ENCODE measurements around the gene RPS18. TPM values are rescaled to one million over a fixed set of nuclear protein-coding genes. Genes with fewer than 3 reads are reported as not detected.

Gene RPS18
- total and polyA plus RNA-seq, 9 of the 15 experiments (the other 6 are each of a cell fraction or from before 2014, with no cell fraction given) = 5,023 to 17,516 (median 8,131) TPM

GRCh38 chr6:33248932-33249731, 22.7 kb upstream of the RPS18 start:
- intact Hi-C loops (cut with micrococcal nuclease) = loop anchor here (1.0 to 2.0 kb wide), 4 partner anchors 48 to 235 kb away; partner anchors contain the start of genes RXRB and SLC39A7
- Histone ChIP-seq H3K4me1 (replicated peaks in 1 of 2; ENCODE audit: control insufficient read depth in 2 of 2, insufficient read depth in 2 of 2, low read length in 2 of 2) (peaks cover 22 to 31% of the 10 kb centered on the region in 2 experiments), H3K27ac (ENCODE audit: extremely low read depth, low read depth, low read length) (peak overlapping the region; percentile 91), H4K20me1 (replicated peaks; ENCODE audit: control insufficient read depth, insufficient read depth, low read length) (no peaks in the 10 kb centered on the region), H3K4me3 (peak overlapping the region; percentile 53), H3K9me3 (replicated peaks; ENCODE audit: control insufficient read depth, insufficient read depth, low read depth, low read length) (no peaks in the 10 kb centered on the region), H3K4me2 (ENCODE audit: insufficient read depth, low read length) (peak overlapping the region; percentile 97), H3K9me1 (ENCODE audit: control insufficient read depth, insufficient read depth, low read length) (peaks cover 4% of the 10 kb centered on the region), H3K9ac (ENCODE audit: insufficient read depth in 1 of 2, low read depth in 2 of 2, low read length in 2 of 2) (peak overlapping the region; percentile 89 to 90), H3K27me3 (ENCODE audit: control insufficient read depth in 2 of 2, insufficient read depth in 2 of 2, low read length in 2 of 2) (peaks cover 4 to 6% of the 10 kb centered on the region in 2 experiments; a peak in 2 of 5 replicates), H2AFZ (ENCODE audit: low read depth, low read length) (peak overlapping the region; percentile 99), H3K36me3 (ENCODE audit: control insufficient read depth, insufficient read depth, low read length) (peaks cover 19% of the 10 kb centered on the region), H3K79me2 (ENCODE audit: control insufficient read depth, insufficient read depth, low read length) (no peaks in the 10 kb centered on the region)
- CTCF ChIA-PET (ENCODE audit: low intra/inter-chr PET ratio) = interaction anchor here (0.5 to 3.6 kb wide), 9 partner anchors 74 to 505 kb away, joined by 3 to 24 read pairs (median 5); no protein-coding TSS in a partner anchor
- DNase-seq (ENCODE audit: extremely low read depth in 1 of 4, low spot score in 3 of 4) (peak; percentile 95 to 100 (median 96)), ATAC-seq (peak; percentile 97), FAIRE-seq (peak; percentile 100)
- BruUV-seq (replicated peaks) = TSS peak; percentile 43
- POLR2A ChIA-PET = interaction anchor here (0.5 to 5.2 kb wide), 29 partner anchors 10 to 1766 kb away, joined by 3 to 57 read pairs (median 4); partner anchors contain the start of genes B3GALT4, HLA-DPA1, RING1 and RPS18
- in situ Hi-C loops (cut with MboI) = loop anchor here (5.0 kb wide), 2 partner anchors 132 to 232 kb away; no protein-coding TSS in a partner anchor
- WGBS (ENCODE audit: insufficient coverage, low coverage, missing lambda C conversion rate) = 1% methylated on average over 58 of the region's 58 CpGs
- no peak for TF ChIP-seq IRF2 (CRISPR knock-in tag; IDR thresholded peaks at IDR 0.05)
- no peak for TF ChIP-seq NCOA2 (IDR thresholded peaks at IDR 0.05; ENCODE audit: partially characterized antibody in 2 of 2)
- TF ChIP-seq WHSC1 (IDR thresholded peaks at IDR 0.05; ENCODE audit: low read length) = no peak
- no peak for TF ChIP-seq PHF21A (IDR thresholded peaks at IDR 0.05; ENCODE audit: borderline replicate concordance, low read depth)
- peak; percentile 72 for TF ChIP-seq JUND (IDR thresholded peaks at IDR 0.05; ENCODE audit: borderline replicate concordance, low read depth, low read length)
- TF ChIP-seq JUND (tag; IDR thresholded peaks at IDR 0.05; ENCODE audit: borderline replicate concordance, low read depth, low read length) = peak; percentile 21; the same call in 1 of the 3 replicates
- TF ChIP-seq RBBP5 (IDR thresholded peaks at IDR 0.05; ENCODE audit: borderline replicate concordance, insufficient read depth, low read length, poor library complexity, severe bottlenecking) = peak; percentile 78
- no peak for TF ChIP-seq PHB2 (IDR thresholded peaks at IDR 0.05; ENCODE audit: low read depth)
- TF ChIP-seq SAP30 (IDR thresholded peaks at IDR 0.05; ENCODE audit: borderline replicate concordance, insufficient read depth, low read depth, low read length, poor library complexity, severe bottlenecking) = peak; percentile 53
- peak; percentile 53 for TF ChIP-seq NCOR1 (IDR thresholded peaks at IDR 0.05)
- 0 out of 2 replicates have a peak, but pooled peaks have one; percentile 5 for TF ChIP-seq PBX2 (CRISPR knock-in tag; IDR thresholded peaks at IDR 0.05; ENCODE audit: low read depth)
- peak; percentile 93 for TF ChIP-seq PBX2 (tag; conservative IDR thresholded peaks at IDR 0.05; ENCODE audit: low read depth)
- no peak for TF ChIP-seq MXD1 (CRISPR knock-in tag; IDR thresholded peaks at IDR 0.05; ENCODE audit: borderline replicate concordance, poor library complexity, severe bottlenecking)
- no peak for TF ChIP-seq ZFP91 (CRISPR knock-in tag; IDR thresholded peaks at IDR 0.05)
- TF ChIP-seq POLR2G (IDR thresholded peaks at IDR 0.05; ENCODE audit: low read depth, low read length) = peak; percentile 92

All from K562 (cell line).